ENCODE results near the gene ITPR1.

DNA sequence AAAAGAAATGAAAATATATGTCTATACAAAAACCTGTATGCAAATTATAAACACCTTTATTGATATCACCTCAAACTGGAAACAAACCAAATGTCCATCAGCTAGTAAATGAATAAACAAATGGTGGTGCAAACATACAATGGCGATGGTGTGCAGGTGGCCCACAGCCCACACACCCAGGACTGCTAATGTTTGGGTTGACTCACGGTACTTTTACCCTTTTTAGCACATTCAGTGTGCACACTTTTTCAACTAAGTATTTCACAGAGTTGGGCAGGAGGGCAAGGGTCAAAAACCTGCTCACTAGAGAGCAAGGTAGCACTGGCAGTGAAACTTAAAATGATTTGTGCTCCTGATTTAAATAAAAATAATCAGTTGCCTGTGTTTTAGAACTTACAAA is 363.0 kb downstream of the ITPR1 start:
- TF ChIP-seq, protein P1, sequence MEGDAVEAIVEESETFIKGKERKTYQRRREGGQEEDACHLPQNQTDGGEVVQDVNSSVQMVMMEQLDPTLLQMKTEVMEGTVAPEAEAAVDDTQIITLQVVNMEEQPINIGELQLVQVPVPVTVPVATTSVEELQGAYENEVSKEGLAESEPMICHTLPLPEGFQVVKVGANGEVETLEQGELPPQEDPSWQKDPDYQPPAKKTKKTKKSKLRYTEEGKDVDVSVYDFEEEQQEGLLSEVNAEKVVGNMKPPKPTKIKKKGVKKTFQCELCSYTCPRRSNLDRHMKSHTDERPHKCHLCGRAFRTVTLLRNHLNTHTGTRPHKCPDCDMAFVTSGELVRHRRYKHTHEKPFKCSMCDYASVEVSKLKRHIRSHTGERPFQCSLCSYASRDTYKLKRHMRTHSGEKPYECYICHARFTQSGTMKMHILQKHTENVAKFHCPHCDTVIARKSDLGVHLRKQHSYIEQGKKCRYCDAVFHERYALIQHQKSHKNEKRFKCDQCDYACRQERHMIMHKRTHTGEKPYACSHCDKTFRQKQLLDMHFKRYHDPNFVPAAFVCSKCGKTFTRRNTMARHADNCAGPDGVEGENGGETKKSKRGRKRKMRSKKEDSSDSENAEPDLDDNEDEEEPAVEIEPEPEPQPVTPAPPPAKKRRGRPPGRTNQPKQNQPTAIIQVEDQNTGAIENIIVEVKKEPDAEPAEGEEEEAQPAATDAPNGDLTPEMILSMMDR (conservative IDR thresholded peaks at IDR 0.05 in 1 of 2, IDR thresholded peaks at IDR 0.05 in 1 of 2; ENCODE audit: extremely low read depth in 1 of 2, insufficient read depth in 1 of 2, low read depth in 1 of 2, low read length in 2 of 2): no peak
- no peak for TF ChIP-seq EZH2 (IDR thresholded peaks at IDR 0.05; ENCODE audit: borderline replicate concordance, low read length)
